ENCODE results near the gene DMBT1. TPM values are rescaled to one million over a fixed set of nuclear protein-coding genes. Genes with fewer than 3 reads are reported as not detected.

Gene DMBT1
- total and polyA plus RNA-seq, 2 donors from 2014 or later = 0.06 TPM; not detected in 1

DNA sequence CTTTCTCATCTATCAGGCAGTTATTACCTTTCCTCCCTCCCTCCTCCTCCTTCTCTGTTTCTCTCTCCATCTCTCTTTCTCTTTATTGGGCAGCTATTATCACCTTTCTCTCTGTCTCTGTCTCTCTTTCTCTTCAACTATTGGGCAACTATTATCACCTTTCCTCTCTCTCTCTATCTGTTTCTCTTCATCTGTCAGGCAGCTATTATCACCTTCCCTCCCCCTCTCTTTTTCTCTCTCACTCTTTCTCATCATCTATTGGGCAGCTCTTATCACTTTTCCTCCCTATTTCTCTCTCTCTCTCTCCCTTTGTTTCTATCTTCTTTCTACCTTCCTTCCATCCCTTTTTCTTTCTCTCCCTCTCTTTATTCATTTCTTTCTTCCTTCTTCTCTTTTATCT lies 1.2 kb downstream of the DMBT1 start:
- Histone ChIP-seq H3K27ac (ENCODE audit: low read depth in 2 of 2, low read length in 2 of 2) (no peak overlapping the region), H3K4me1 (ENCODE audit: control insufficient read depth in 2 of 3, insufficient read depth in 2 of 3, low read depth in 1 of 3, low read length in 3 of 3) (peaks cover 0 to 4% (median 0%) of the 10 kb centered on the region in 3 donors), H3K9ac (ENCODE audit: low read length in 3 of 3) (no peak overlapping the region), H3K4me3 (ENCODE audit: low read length in 3 of 3) (no peak overlapping the region), H3K36me3 (ENCODE audit: control insufficient read depth in 2 of 3, insufficient read depth in 3 of 3, low read length in 3 of 3) (no peaks in the 10 kb centered on the region), H3K9me3 (ENCODE audit: control insufficient read depth in 2 of 3, insufficient read depth in 1 of 3, low read length in 3 of 3) (no peaks in the 10 kb centered on the region), H3K27me3 (ENCODE audit: control insufficient read depth, insufficient read depth, low read length) (no peaks in the 10 kb centered on the region)
- DNase-seq (no peak), FAIRE-seq (no peak)
- TF ChIP-seq, protein P1, sequence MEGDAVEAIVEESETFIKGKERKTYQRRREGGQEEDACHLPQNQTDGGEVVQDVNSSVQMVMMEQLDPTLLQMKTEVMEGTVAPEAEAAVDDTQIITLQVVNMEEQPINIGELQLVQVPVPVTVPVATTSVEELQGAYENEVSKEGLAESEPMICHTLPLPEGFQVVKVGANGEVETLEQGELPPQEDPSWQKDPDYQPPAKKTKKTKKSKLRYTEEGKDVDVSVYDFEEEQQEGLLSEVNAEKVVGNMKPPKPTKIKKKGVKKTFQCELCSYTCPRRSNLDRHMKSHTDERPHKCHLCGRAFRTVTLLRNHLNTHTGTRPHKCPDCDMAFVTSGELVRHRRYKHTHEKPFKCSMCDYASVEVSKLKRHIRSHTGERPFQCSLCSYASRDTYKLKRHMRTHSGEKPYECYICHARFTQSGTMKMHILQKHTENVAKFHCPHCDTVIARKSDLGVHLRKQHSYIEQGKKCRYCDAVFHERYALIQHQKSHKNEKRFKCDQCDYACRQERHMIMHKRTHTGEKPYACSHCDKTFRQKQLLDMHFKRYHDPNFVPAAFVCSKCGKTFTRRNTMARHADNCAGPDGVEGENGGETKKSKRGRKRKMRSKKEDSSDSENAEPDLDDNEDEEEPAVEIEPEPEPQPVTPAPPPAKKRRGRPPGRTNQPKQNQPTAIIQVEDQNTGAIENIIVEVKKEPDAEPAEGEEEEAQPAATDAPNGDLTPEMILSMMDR (IDR thresholded peaks at IDR 0.05; ENCODE audit: borderline replicate concordance, extremely low read depth, insufficient read depth) = no peak
- intact Hi-C loops (cut with DNase I) = no loop called here

DNA sequence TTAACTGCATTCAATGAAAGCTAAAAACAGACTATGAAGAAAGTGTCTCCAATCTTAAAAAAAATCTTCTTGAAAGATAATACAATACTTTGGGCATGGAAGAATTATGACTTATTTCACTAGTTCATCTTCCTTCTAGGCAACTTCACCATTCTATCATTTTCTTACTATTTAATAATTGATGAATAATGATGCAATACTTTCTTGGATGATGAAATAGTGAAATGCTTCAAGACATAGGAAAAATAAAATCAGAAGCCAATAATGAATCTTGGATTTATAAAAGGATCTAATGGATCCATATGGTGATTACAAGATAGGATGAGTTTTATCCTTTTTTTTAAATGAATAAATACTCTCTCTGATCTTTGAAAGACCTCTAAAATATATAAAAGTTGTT lies 4.4 kb downstream of the DMBT1 start:
- no peak for FAIRE-seq

DNA sequence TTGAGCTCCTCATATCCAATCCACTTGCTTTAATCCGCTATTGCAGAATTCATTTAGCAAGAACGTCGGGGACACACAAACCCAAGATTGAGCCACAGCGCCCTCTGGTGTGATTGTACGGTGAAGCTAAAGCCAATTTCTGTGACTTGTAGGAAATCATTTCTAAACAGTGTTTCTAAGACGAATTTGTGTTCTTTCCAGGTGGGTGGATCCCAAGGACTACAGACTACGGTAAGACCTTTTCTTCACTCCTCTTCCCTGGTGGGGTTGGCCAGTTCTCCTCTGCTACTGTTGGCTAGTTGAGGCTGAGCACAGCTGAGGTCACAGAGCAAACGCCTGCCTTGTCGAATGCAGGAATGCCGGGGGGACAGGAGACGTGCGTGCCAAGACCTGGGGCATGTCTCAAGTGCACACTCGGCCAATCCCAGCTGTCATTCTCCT lies 5.2 kb downstream of the DMBT1 start:
- intact Hi-C loops (cut with DNase I) = loop anchor here (5.0 kb wide), 1 partner anchor 268 kb away; no protein-coding TSS in a partner anchor
- Histone ChIP-seq H3K9ac (ENCODE audit: low read length in 3 of 3) (peak overlapping the region in 1 of 3 donors; percentile 63), H3K27me3 (ENCODE audit: control insufficient read depth, insufficient read depth, low read length) (no peaks in the 10 kb centered on the region), H3K4me3 (ENCODE audit: low read length in 3 of 3) (peak overlapping the region in 2 of 3 donors; percentile 16 to 44), H3K4me1 (ENCODE audit: control insufficient read depth in 2 of 3, insufficient read depth in 2 of 3, low read depth in 1 of 3, low read length in 3 of 3) (peaks cover 0 to 4% (median 0%) of the 10 kb centered on the region in 3 donors), H3K27ac (ENCODE audit: low read depth in 2 of 2, low read length in 2 of 2) (no peak overlapping the region), H3K36me3 (ENCODE audit: control insufficient read depth in 2 of 3, insufficient read depth in 3 of 3, low read length in 3 of 3) (no peaks in the 10 kb centered on the region), H3K9me3 (ENCODE audit: control insufficient read depth in 2 of 3, insufficient read depth in 1 of 3, low read length in 3 of 3) (no peaks in the 10 kb centered on the region)
- TF ChIP-seq, protein P1 (IDR thresholded peaks at IDR 0.05; ENCODE audit: borderline replicate concordance, extremely low read depth, insufficient read depth) = peak; percentile 83
- DNase-seq (peak; percentile 69 to 94 (median 81)), FAIRE-seq (peak; percentile 66)

More for the DNA sequence above, 4.4 kb downstream of the DMBT1 start:
- Histone ChIP-seq H3K27ac (ENCODE audit: low read depth in 2 of 2, low read length in 2 of 2) (no peak overlapping the region), H3K4me3 (ENCODE audit: low read length in 3 of 3) (no peak overlapping the region), H3K27me3 (ENCODE audit: control insufficient read depth, insufficient read depth, low read length) (no peaks in the 10 kb centered on the region), H3K36me3 (ENCODE audit: control insufficient read depth in 2 of 3, insufficient read depth in 3 of 3, low read length in 3 of 3) (no peaks in the 10 kb centered on the region), H3K4me1 (ENCODE audit: control insufficient read depth in 2 of 3, insufficient read depth in 2 of 3, low read depth in 1 of 3, low read length in 3 of 3) (peaks cover 0 to 4% (median 0%) of the 10 kb centered on the region in 3 donors), H3K9me3 (ENCODE audit: control insufficient read depth in 2 of 3, insufficient read depth in 1 of 3, low read length in 3 of 3) (no peaks in the 10 kb centered on the region), H3K9ac (ENCODE audit: low read length in 3 of 3) (no peak overlapping the region)
- no peak for DNase-seq
- TF ChIP-seq, protein P1 (IDR thresholded peaks at IDR 0.05; ENCODE audit: borderline replicate concordance, extremely low read depth, insufficient read depth) = no peak
- intact Hi-C loops (cut with DNase I) = loop anchor here (5.0 kb wide), 1 partner anchor 268 kb away; no protein-coding TSS in a partner anchor

DNA sequence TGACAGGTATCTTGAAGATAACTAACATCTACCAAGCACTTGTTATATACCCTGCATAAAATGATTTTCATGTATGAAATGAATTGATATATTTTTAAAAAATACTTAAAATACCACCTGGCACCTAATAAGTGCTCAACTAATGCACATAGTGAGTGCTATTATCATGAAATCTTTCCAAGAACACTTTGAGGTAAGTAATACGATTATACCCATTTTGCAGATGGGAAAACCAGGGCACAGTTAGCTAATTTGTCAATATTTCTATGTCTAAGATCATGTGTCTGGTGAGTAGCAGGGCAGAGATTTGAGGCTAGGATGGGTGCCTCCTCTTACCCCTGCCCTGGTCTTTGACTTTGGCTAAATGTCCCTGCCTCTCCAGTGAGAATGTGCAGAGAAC lies 6.1 kb downstream of the DMBT1 start:
- intact Hi-C loops (cut with DNase I) = loop anchor here (5.0 kb wide), 1 partner anchor 269 kb away; no protein-coding TSS in a partner anchor
- H3K27me3 ChIP-seq (ENCODE audit: control insufficient read depth, insufficient read depth, low read length) = no peaks in the 10 kb centered on the region
- peaks cover 0 to 4% (median 0%) of the 10 kb centered on the region in 3 donors for H3K4me1 ChIP-seq (ENCODE audit: control insufficient read depth in 2 of 3, insufficient read depth in 2 of 3, low read depth in 1 of 3, low read length in 3 of 3)
- H3K4me3 ChIP-seq (ENCODE audit: low read length in 3 of 3) = no peak overlapping the region
- no peak overlapping the region for H3K27ac ChIP-seq (ENCODE audit: low read depth in 2 of 2, low read length in 2 of 2)
- no peaks in the 10 kb centered on the region for H3K36me3 ChIP-seq (ENCODE audit: control insufficient read depth in 2 of 3, insufficient read depth in 3 of 3, low read length in 3 of 3)
- no peaks in the 10 kb centered on the region for H3K9me3 ChIP-seq (ENCODE audit: control insufficient read depth in 2 of 3, insufficient read depth in 1 of 3, low read length in 3 of 3)
- H3K9ac ChIP-seq (ENCODE audit: low read length in 3 of 3) = no peak overlapping the region
- TF ChIP-seq, protein P1 (IDR thresholded peaks at IDR 0.05; ENCODE audit: borderline replicate concordance, extremely low read depth, insufficient read depth) = no peak
- no peak for DNase-seq
- FAIRE-seq = no peak
